Mucosa of stomach (tissue), 1 donor: Measurements from ENCODE around the gene HHLA2.

Source experiments
- H3K27me3 ChIP-seq: one replicate; pipeline ENCODE4 v1.7.0; 2013; ENCODE audit warnings: mild to moderate bottlenecking, low read length; ENCODE audit not compliant: control insufficient read depth, insufficient read depth
- H3K36me3 ChIP-seq: one replicate; pipeline ENCODE4 v1.7.0; 2013; ENCODE audit warnings: low read length; ENCODE audit not compliant: control insufficient read depth, insufficient read depth
- H3K4me1 ChIP-seq: one replicate; pipeline ENCODE4 v1.7.0; 2013; ENCODE audit warnings: mild to moderate bottlenecking, low read length; ENCODE audit not compliant: control insufficient read depth, insufficient read depth
- H3K4me3 ChIP-seq: one replicate; pipeline ENCODE4 v1.7.0; 2013; ENCODE audit warnings: low read length
- H3K9ac ChIP-seq: one replicate; pipeline ENCODE4 v1.7.0; 2013; ENCODE audit warnings: mild to moderate bottlenecking, low read length, moderate library complexity
- H3K9me3 ChIP-seq: one replicate; pipeline ENCODE4 v1.7.0; 2013; ENCODE audit warnings: mild to moderate bottlenecking, low read length, moderate library complexity; ENCODE audit not compliant: control insufficient read depth
- donor health status: Pancreatic carcinoma.

Gene HHLA2

DNA sequence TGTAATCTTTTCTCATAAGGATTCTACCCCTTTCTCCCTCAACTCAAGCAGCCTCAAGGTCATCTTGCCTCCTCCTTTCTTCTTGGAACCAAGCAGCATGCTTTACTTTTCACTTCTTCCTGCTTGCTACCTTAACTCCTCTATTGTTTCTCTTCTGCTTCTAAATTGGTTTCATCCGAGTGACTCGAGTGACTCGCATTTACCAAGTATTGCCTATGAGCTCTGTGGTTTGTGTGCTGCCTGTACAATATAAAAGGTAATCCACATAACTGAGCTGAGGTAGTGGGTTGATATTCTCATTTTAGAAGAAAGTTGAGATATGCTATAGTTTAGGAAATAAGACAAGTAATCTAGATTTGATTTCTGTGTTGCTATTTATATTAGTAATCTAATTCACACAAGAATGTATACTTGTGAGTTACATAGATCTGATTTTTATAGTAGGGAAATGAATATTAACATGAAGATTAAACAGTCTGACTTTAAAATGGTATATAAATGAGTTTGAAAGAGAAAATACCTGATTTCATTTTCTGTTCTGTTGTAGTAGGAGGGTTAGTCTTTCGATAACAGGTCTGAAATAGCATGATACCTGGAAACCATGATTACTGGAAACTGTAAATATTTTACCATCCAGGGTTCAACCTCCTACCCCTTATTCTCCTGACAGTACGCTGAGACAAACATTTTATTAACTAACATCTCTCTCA is 5.5 kb downstream of the HHLA2 start:
- no peaks in the 10 kb centered on the region for H3K36me3 ChIP-seq
- no peaks in the 10 kb centered on the region for H3K27me3 ChIP-seq
- H3K9ac ChIP-seq = no peak overlapping the region
- H3K4me1 ChIP-seq = peaks cover 12% of the 10 kb centered on the region
- H3K9me3 ChIP-seq = no peaks in the 10 kb centered on the region
- H3K4me3 ChIP-seq = no peak overlapping the region

DNA sequence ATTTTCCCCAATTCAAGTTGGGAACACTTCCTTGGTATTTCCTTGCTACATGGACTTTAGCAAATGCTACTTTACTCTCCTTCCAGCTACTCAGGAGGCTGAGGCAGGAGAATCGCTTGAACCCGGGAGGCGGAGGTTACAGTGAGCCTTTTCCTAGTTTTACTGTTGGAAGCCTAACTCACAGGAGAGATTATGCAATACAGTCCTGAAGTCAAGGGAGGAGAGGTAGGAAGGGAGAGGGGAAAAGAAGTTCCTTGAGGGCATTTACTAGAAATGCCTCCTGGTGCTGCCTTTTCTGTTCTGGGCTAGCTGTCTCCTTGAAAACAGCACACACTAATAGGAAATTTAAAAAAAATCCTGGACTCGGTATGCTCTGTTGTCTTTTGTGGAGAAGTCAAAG is 6.2 kb downstream of the HHLA2 start:
- Histone ChIP-seq H3K9me3 (no peaks in the 10 kb centered on the region), H3K9ac (no peak overlapping the region), H3K4me3 (no peak overlapping the region), H3K36me3 (no peaks in the 10 kb centered on the region), H3K27me3 (no peaks in the 10 kb centered on the region), H3K4me1 (peaks cover 12% of the 10 kb centered on the region)

DNA sequence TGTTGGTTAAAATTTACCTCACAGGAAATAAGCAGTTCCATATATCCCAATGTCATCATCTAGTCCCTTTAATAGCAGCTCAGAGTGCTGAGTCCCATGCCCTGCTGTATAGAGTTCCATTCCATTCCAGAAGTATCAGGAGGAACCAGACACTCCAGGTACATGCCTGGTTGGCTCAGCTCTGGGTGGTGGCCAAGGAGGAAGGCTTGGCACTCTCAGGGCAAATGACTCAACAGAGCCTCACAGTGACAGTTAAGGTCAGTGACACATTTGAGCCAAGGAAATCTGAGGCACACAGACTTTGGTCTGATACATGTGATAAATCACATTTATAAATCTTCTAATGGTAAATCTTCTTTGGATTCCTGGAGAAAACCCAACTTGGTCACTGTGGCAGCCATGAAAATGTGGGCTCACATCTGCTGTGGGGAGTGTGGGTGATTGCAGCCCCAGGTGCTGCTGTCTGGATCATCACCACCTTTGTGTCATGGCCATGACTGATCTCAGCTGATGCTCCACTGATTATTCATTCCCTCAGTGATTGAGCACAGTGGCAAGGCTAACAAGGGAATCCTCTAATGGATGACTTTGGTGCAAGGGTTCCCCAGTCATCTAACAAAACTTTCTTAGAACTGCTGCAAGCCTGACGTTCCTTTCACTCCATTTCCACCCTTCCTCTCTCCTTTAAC is 9.3 kb downstream of the HHLA2 start:
- Histone ChIP-seq H3K36me3 (no peaks in the 10 kb centered on the region), H3K27me3 (no peaks in the 10 kb centered on the region), H3K4me3 (no peak overlapping the region), H3K9ac (no peak overlapping the region), H3K4me1 (peaks cover 3% of the 10 kb centered on the region), H3K9me3 (no peaks in the 10 kb centered on the region)

DNA sequence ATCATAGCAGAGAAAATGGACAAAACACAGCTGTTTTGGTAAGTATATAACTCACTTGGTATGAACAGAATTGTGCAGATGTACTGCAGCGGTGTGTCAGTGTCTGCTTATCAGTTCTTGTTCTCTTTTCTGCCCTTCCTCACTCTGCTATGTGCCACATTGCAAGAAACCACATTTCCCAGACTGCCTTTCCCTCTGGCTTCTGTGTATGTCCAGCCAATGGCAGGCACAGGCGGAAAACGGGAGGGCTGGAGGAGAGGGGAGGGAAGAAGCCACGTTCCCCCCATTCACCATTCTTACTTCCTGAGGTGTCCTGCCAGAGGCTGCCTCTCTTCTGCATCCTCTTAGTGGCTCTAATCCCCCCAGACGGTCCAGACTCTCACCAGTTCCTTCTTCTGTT is 15.4 kb downstream of the HHLA2 start:
- no peak overlapping the region for H3K4me3 ChIP-seq
- no peaks in the 10 kb centered on the region for H3K27me3 ChIP-seq
- no peaks in the 10 kb centered on the region for H3K9me3 ChIP-seq
- no peaks in the 10 kb centered on the region for H3K4me1 ChIP-seq
- no peaks in the 10 kb centered on the region for H3K36me3 ChIP-seq
- no peak overlapping the region for H3K9ac ChIP-seq

DNA sequence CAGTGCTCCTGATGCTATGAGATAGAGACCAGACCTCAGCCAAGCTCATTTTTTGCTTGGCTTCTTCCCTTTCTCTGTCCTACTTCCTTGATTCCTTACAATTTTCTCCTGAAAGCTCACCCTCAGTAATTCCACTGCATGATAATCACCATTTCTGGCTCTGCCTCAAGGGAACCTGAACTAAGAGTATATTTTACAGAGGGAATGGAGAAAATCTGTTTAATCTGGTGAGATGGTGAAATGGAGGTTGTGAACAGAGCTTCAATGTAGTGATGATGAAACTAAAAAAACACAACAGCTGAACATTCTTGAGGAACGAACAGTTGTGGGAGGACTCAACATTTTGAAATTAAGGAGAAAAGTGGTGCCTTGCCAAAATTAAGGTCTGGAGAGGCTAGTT is 16.3 kb downstream of the HHLA2 start:
- Histone ChIP-seq H3K4me3 (no peak overlapping the region), H3K9me3 (no peaks in the 10 kb centered on the region), H3K36me3 (no peaks in the 10 kb centered on the region), H3K4me1 (no peaks in the 10 kb centered on the region), H3K9ac (no peak overlapping the region), H3K27me3 (no peaks in the 10 kb centered on the region)

DNA sequence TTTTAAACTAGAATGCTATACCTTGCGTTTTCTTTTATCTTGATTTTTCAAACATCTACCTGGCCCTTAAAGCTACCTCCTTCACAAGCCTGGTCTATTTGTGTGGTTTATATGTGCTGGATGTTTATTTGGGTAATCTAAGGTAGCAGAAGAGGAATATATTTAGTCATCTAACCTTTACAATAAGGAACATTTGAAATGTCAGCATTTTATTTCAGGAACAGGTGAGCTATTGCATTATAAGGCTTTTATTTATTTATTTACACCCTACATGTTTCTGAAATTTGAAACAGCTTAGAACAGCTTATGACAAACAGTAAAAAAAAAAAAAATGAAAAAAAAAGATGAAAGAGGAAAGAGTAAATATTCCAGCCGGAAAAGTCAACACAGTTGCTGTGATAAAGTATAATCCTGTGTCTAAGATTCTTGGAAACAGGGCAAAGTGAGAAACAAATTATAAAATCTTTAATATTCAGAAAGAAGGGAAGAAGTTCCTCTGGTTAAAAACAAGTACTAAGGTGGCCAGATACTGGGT is 19.5 kb downstream of the HHLA2 start:
- no peak overlapping the region for H3K9ac ChIP-seq
- H3K36me3 ChIP-seq = no peaks in the 10 kb centered on the region
- no peaks in the 10 kb centered on the region for H3K4me1 ChIP-seq
- H3K4me3 ChIP-seq = no peak overlapping the region
- H3K9me3 ChIP-seq = no peaks in the 10 kb centered on the region
- no peaks in the 10 kb centered on the region for H3K27me3 ChIP-seq

DNA sequence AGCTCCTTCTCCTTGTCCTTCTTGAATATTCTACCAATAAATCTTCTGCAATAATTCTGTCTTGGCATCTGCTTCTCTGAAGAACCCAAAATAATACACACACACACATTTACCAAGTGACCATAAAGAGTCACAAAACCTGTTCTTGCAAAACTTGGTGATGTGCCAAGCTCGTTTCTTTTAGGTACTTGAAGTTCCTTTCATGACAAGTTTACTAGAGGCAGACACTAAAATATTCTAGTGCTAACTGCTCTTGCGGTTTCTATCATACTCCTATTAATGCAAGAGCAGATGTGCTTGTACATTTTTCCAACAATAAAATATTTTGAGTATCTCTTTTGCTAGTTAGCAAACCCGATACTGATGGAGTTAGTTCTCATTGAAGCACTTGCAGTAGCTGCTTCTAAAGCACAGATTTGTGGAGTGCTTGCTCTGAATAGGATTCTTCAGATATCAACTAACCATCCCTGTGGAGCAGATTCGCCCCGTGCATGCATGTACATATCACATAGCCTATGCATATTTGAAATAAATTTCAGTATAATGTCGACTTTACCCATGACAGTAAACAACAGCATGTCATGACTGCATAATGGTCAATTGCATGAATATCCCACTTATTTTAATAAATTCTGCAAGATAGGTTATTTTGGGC is 23.2 kb downstream of the HHLA2 start:
- Histone ChIP-seq H3K9ac (no peak overlapping the region), H3K27me3 (no peaks in the 10 kb centered on the region), H3K4me1 (no peaks in the 10 kb centered on the region), H3K9me3 (no peaks in the 10 kb centered on the region), H3K4me3 (no peak overlapping the region), H3K36me3 (no peaks in the 10 kb centered on the region)

DNA sequence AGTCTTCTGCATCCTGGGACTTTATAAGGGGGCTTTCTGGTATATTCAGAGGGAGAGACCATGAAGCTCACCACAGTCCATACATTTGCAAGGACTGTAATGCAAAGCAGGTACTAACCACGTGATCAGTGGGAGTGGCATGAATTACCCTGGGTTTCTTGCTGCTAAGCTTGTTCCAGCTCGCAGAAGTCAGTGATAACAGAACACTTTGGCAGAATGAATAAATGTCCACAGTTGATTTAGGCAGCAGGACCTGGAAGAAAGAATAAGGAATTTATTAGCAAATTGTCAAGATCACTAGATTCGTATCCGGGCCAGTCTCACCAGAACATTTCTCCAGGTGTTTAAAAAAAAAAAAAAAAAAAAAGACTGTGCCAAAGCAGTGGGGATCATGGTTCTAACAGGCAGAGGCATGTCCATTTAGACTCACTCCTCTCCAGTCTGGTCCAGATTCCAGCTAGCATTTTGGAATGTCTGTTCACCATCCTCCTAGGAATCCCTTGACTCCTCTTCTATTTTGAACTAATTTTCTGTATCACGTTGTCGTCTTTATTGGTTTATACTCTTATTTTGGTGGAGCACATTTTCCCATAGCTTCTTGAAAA is 24.5 kb downstream of the HHLA2 start:
- H3K27me3 ChIP-seq = no peaks in the 10 kb centered on the region
- no peak overlapping the region for H3K9ac ChIP-seq
- no peaks in the 10 kb centered on the region for H3K4me1 ChIP-seq
- H3K36me3 ChIP-seq = no peaks in the 10 kb centered on the region
- H3K9me3 ChIP-seq = no peaks in the 10 kb centered on the region
- no peak overlapping the region for H3K4me3 ChIP-seq

DNA sequence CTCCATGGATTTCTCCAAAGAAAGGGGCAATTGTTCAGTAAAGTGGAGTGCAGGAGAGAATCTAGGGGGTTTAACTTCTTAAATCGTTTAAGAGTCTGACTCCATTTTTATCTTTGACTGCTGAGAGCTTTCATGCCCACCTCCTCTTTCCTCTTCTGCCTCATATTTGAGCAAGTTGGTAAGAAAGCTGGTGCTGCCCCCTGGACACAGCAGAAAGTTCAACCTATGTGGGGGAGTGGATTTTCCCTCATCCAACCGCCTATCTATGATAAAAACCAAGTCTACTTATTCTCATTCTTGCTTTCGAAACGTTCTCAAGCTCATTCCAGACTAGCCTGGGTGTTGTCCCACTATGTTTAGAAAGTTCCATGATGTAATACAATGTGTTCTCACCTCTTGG is 26.0 kb downstream of the HHLA2 start:
- no peak overlapping the region for H3K9ac ChIP-seq
- no peak overlapping the region for H3K4me3 ChIP-seq
- H3K9me3 ChIP-seq = no peaks in the 10 kb centered on the region
- no peaks in the 10 kb centered on the region for H3K4me1 ChIP-seq
- H3K36me3 ChIP-seq = no peaks in the 10 kb centered on the region
- H3K27me3 ChIP-seq = no peaks in the 10 kb centered on the region

DNA sequence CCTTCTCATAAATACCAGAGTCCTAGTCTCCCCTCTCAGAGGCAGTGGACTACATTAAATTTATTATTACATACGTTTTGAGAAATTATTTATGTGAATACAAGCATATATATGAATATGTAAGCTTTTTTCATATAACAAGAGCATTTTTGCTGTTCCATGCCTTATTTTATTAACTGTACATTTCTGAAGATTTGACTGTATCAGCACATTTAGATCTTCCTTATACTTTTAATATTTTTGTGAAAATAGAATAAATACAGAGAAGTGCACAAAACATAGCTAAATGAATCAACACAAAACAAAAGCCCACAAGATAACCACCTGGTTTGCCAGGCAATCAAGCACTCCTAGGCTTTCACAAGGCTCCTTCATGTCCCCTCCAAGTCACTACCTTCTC is 27.8 kb downstream of the HHLA2 start:
- H3K27me3 ChIP-seq = no peaks in the 10 kb centered on the region
- no peaks in the 10 kb centered on the region for H3K36me3 ChIP-seq
- no peak overlapping the region for H3K4me3 ChIP-seq
- no peaks in the 10 kb centered on the region for H3K9me3 ChIP-seq
- H3K4me1 ChIP-seq = no peaks in the 10 kb centered on the region
- no peak overlapping the region for H3K9ac ChIP-seq

DNA sequence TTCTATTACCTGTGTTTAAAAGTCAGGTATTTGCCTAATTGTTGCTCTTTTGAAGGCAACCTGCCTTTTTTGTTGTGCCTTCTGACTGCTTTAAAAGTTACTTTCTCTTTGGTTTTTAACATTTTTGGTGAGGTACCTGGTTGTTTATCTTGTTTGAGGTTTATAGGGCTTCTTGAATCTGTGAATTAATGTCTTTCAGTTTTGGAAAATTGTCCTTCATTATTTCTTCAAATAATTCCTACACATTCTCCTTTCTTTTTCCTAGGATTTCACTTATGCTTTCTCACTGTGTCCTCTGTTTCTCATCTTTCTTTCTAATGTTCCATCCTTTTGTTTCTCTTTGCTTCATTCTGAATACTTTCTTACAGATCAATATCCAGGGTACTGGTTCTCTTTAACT is 30.8 kb downstream of the HHLA2 start:
- Histone ChIP-seq H3K36me3 (no peaks in the 10 kb centered on the region), H3K27me3 (no peaks in the 10 kb centered on the region), H3K4me1 (no peaks in the 10 kb centered on the region), H3K9me3 (no peaks in the 10 kb centered on the region), H3K4me3 (no peak overlapping the region), H3K9ac (no peak overlapping the region)
